Activated B cell treated with CpG ODN at 0.5 μM for 24 hours (primary cell): ENCODE results near the gene DHDDS. TPM values are rescaled to one million over a fixed set of nuclear protein-coding genes. Genes with fewer than 3 reads are reported as not detected.

Experiments used
- ATAC-seq: fragments of 200-7000 bp; cut with Tn5 transposase; one replicate; pipeline ENCODE4 v1.10.0; 2021; ENCODE audit warnings: low read depth, mild to moderate bottlenecking, moderate library complexity
- CTCF ChIA-PET: fragments of 350-600 bp; sonication (Branson Sonifier 250); formaldehyde crosslinking; loops from one replicate; lab custom pipeline; 2021; ENCODE audit warnings: antibody characterized with exemption; lab: Charles Lee
- POLR2A ChIA-PET: fragments of 350-600 bp; sonication (Branson Sonifier 250); formaldehyde crosslinking; loops from one replicate; lab custom pipeline; 2021; ENCODE audit warnings: antibody characterized with exemption; lab: Charles Lee
- DNase-seq: peaks from one replicate; pipeline ENCODE4 v3.0.0; 2022
- H3K27ac Mint-ChIP-seq: one replicate; pipeline ENCODE4 v1.8.0; 2020; ENCODE audit warnings: mixed read lengths
- H3K27me3 Mint-ChIP-seq: one replicate; pipeline ENCODE4 v1.8.0; 2021; ENCODE audit warnings: mixed read lengths
- H3K36me3 Mint-ChIP-seq: one replicate; pipeline ENCODE4 v1.8.0; 2021; ENCODE audit warnings: low read depth, mixed read lengths
- H3K4me1 Mint-ChIP-seq: one replicate; pipeline ENCODE4 v1.8.0; 2021; ENCODE audit warnings: mixed read lengths
- H3K4me3 Mint-ChIP-seq: one replicate; pipeline ENCODE4 v1.8.0; 2020; ENCODE audit warnings: mild to moderate bottlenecking, mixed read lengths
- H3K9me3 Mint-ChIP-seq: one replicate; pipeline ENCODE4 v1.8.0; 2020; ENCODE audit warnings: mixed read lengths
- CTCF ChIP-seq: fragments of 200-600 bp; IDR thresholded peaks from one replicate; pipeline ENCODE4 v1.8.0; 2022; ENCODE audit warnings: antibody characterized with exemption, mild to moderate bottlenecking
- intact Hi-C: fragments of 100-400 bp; cut with micrococcal nuclease; formaldehyde crosslinking; loops from one replicate; pipeline ENCODE4 v1.15.1; 2024
- total RNA-seq: library from RNA; stranded (reverse); gene quantifications from 2 replicates; pipeline ENCODE4 v1.2.3, GENCODE V29; 2022

Gene DHDDS
- total RNA-seq, 1 donor from 2014 or later = 65.0 TPM

- TF ChIP-seq CTCF = no peak
- intact Hi-C loops = no loop called here
- H3K27me3 Mint-ChIP-seq = no peaks in the 10 kb centered on the region
- H3K36me3 Mint-ChIP-seq = peaks cover 65% of the 10 kb centered on the region
- ATAC-seq = no peak
- CTCF ChIA-PET = no interaction called here
- H3K27ac Mint-ChIP-seq = no peak overlapping the region
- no peak for DNase-seq
- peaks cover 19% of the 10 kb centered on the region for H3K4me1 Mint-ChIP-seq
- no peaks in the 10 kb centered on the region for H3K9me3 Mint-ChIP-seq
- POLR2A ChIA-PET = no interaction called here
- no peak overlapping the region for H3K4me3 Mint-ChIP-seq
These were observed 18.8 kb downstream of the DHDDS start for GRCh38 chr1:26450908-26451307.

- no peaks in the 10 kb centered on the region for H3K27me3 Mint-ChIP-seq
- CTCF ChIA-PET = no interaction called here
- POLR2A ChIA-PET = no interaction called here
- H3K9me3 Mint-ChIP-seq = no peaks in the 10 kb centered on the region
- intact Hi-C loops = no loop called here
- ATAC-seq (no peak), DNase-seq (no peak)
- peaks cover 57% of the 10 kb centered on the region for H3K36me3 Mint-ChIP-seq
- H3K4me3 Mint-ChIP-seq = no peak overlapping the region
- H3K4me1 Mint-ChIP-seq = peaks cover 4% of the 10 kb centered on the region
- no peak for TF ChIP-seq CTCF
- H3K27ac Mint-ChIP-seq = no peak overlapping the region
These were observed 20.5 kb downstream of the DHDDS start for GRCh38 chr1:26452459-26453183.

GRCh38 chr1:26459148-26459547, 27.0 kb downstream of the DHDDS start:
- Mint-ChIP-seq H3K4me3 (no peak overlapping the region), H3K4me1 (no peaks in the 10 kb centered on the region), H3K27me3 (no peaks in the 10 kb centered on the region), H3K27ac (no peak overlapping the region), H3K9me3 (no peaks in the 10 kb centered on the region), H3K36me3 (peaks cover 74% of the 10 kb centered on the region)
- POLR2A ChIA-PET = interaction anchor here (1.7 kb wide), 1 partner anchor 13 kb away, joined by 6 read pairs; the partner anchor contains the start of gene HMGN2
- ATAC-seq (no peak), DNase-seq (no peak)
- CTCF ChIA-PET = no interaction called here
- no peak for TF ChIP-seq CTCF
- intact Hi-C loops = no loop called here

- ChIA-PET CTCF (no interaction called here), POLR2A (interaction anchor here (0.5 to 1.7 kb wide), 2 partner anchors 12 to 1531 kb away, joined by 3 to 6 read pairs; partner anchors contain the start of gene HMGN2)
- H3K27ac Mint-ChIP-seq = no peak overlapping the region
- H3K27me3 Mint-ChIP-seq = no peaks in the 10 kb centered on the region
- ATAC-seq (no peak), DNase-seq (no peak)
- H3K36me3 Mint-ChIP-seq = peaks cover 76% of the 10 kb centered on the region
- no peak overlapping the region for H3K4me3 Mint-ChIP-seq
- intact Hi-C loops = no loop called here
- no peak for TF ChIP-seq CTCF
- H3K9me3 Mint-ChIP-seq = no peaks in the 10 kb centered on the region
- H3K4me1 Mint-ChIP-seq = no peaks in the 10 kb centered on the region
These were observed 27.5 kb downstream of the DHDDS start for GRCh38 chr1:26459573-26460031.

- ChIA-PET POLR2A (interaction anchor here (2.1 kb wide), 1 partner anchor 32 kb away, joined by 8 read pairs; no protein-coding TSS in a partner anchor), CTCF (no interaction called here)
- DNase-seq (no peak), ATAC-seq (no peak)
- no peak overlapping the region for H3K4me3 Mint-ChIP-seq
- peaks cover 31% of the 10 kb centered on the region for H3K4me1 Mint-ChIP-seq
- intact Hi-C loops = no loop called here
- no peak overlapping the region for H3K27ac Mint-ChIP-seq
- H3K27me3 Mint-ChIP-seq = no peaks in the 10 kb centered on the region
- TF ChIP-seq CTCF = no peak
- H3K36me3 Mint-ChIP-seq = peaks cover 68% of the 10 kb centered on the region
- no peaks in the 10 kb centered on the region for H3K9me3 Mint-ChIP-seq
These were observed 36.8 kb downstream of the DHDDS start for GRCh38 chr1:26468911-26469310.
